Lower lobe of right lung (tissue), 2 donors: Measurements from ENCODE around the gene PSMC5. TPM values are rescaled to one million over a fixed set of nuclear protein-coding genes. Genes with fewer than 3 reads are reported as not detected.
A peak's percentile ranks its signal among the peaks of the same experiment; 100 is the strongest.
"Not testable (repeated sequence)": the region's sequence is repeated elsewhere in the genome, so short reads cannot be mapped to it uniquely, and the experiment has no call there.

Experiments
- ATAC-seq, 2 donors: fragments of 200-7000 bp; cut with Tn5 transposase; one replicate each; pipeline ENCODE4 v1.9.1; 2020 to 2022; ENCODE audit warnings: mild to moderate bottlenecking in 2 of 2, moderate library complexity in 2 of 2
- DNase-seq: peaks from one replicate; pipeline ENCODE4 v3.0.0-alpha.2; 2020
- H3K27ac ChIP-seq: fragments of 200-600 bp; one replicate; pipeline ENCODE4 v1.8.0; 2022
- H3K27me3 ChIP-seq: fragments of 200-600 bp; one replicate; pipeline ENCODE4 v1.8.0; 2022; ENCODE audit warnings: low read depth
- H3K36me3 ChIP-seq: fragments of 200-600 bp; one replicate; pipeline ENCODE4 v1.8.0; 2022; ENCODE audit warnings: mild to moderate bottlenecking
- H3K4me1 ChIP-seq: fragments of 200-600 bp; one replicate; pipeline ENCODE4 v1.8.0; 2022
- H3K4me3 ChIP-seq: fragments of 200-600 bp; one replicate; pipeline ENCODE4 v1.8.0; 2022; ENCODE audit warnings: mild to moderate bottlenecking
- H3K9me3 ChIP-seq: fragments of 200-600 bp; one replicate; pipeline ENCODE4 v1.8.0; 2022
- CTCF ChIP-seq: fragments of 200-600 bp; IDR thresholded peaks from one replicate; pipeline ENCODE4 v1.8.0; 2022; ENCODE audit warnings: antibody characterized with exemption, mild to moderate bottlenecking
- intact Hi-C: fragments of 100-400 bp; cut with DNase I; formaldehyde crosslinking; loops from one replicate; pipeline ENCODE4 v1.11.0; 2022
- total RNA-seq: library from RNA; stranded (reverse); fragmentation: NEBNext Ultra II Directional; extraction: Animal tissue kit (Norgen Biotek cat#: 25700); gene quantifications from one replicate; pipeline ENCODE4 v1.2.1, GENCODE V29; 2021
- donor health status: DM: no; HTN: yes; CAD: no; lungs with severe emphysema.

Gene PSMC5
- total RNA-seq, 1 donor from 2014 or later, result 98.6 TPM

GRCh38 chr17:63841350-63842172 is 14.3 kb downstream of the PSMC5 start:
- DNase-seq (peak; percentile 75), ATAC-seq (peak in 1 of 2 donors; percentile 1)
- Histone ChIP-seq H3K4me3 (peak overlapping the region; percentile 97), H3K36me3 (peaks cover 14% of the 10 kb centered on the region), H3K27me3 (no peaks in the 10 kb centered on the region), H3K4me1 (peaks cover 55% of the 10 kb centered on the region), H3K9me3 (no peaks in the 10 kb centered on the region), H3K27ac (peak overlapping the region; percentile 90)
- intact Hi-C loops, result no loop called here
- no peak for TF ChIP-seq CTCF

GRCh38 chr17:63842173-63842539 is 14.9 kb downstream of the PSMC5 start:
- intact Hi-C loops, result no loop called here
- Histone ChIP-seq H3K4me1 (peaks cover 54% of the 10 kb centered on the region), H3K4me3 (peak overlapping the region; percentile 97), H3K27me3 (no peaks in the 10 kb centered on the region), H3K9me3 (no peaks in the 10 kb centered on the region), H3K36me3 (peaks cover 8% of the 10 kb centered on the region), H3K27ac (peak overlapping the region; percentile 90)
- DNase-seq, result peak; percentile 70
- TF ChIP-seq CTCF, result no peak
- no peak for ATAC-seq

- H3K4me1 ChIP-seq, result peaks cover 48% of the 10 kb centered on the region
- peak; percentile 94 to 96 for ATAC-seq
- intact Hi-C loops, result no loop called here
Measured at GRCh38 chr17:63842540-63843386, 15.5 kb downstream of the PSMC5 start, which contains the start of gene SMARCD2. TSS of gene SMARCD2 (minus strand) at chr17:63842685. CDS start at chr17:63842674, 11 bp downstream.

GRCh38 chr17:63843387-63843888 is 16.2 kb downstream of the PSMC5 start:
- H3K4me3 ChIP-seq, result peak overlapping the region; percentile 97
- H3K27me3 ChIP-seq, H3K9me3 ChIP-seq, intact Hi-C loops, H3K36me3 ChIP-seq: not testable (repeated sequence)
- DNase-seq (peak; percentile 58), ATAC-seq (peak; percentile 7 to 8)
- peak overlapping the region; percentile 90 for H3K27ac ChIP-seq
- peaks cover 42% of the 10 kb centered on the region for H3K4me1 ChIP-seq

More at GRCh38 chr17:63842540-63843386, 15.5 kb downstream of the PSMC5 start, which contains the start of gene SMARCD2:
- no peaks in the 10 kb centered on the region for H3K27me3 ChIP-seq
- H3K36me3 ChIP-seq, result peaks cover 2% of the 10 kb centered on the region
- peak within 1 kb of the TSS; percentile 97 for H3K4me3 ChIP-seq
- TF ChIP-seq CTCF, result no peak
- H3K9me3 ChIP-seq, result no peaks in the 10 kb centered on the region
- peak; percentile 99 for DNase-seq
- peak within 1 kb of the TSS; percentile 90 for H3K27ac ChIP-seq

- ATAC-seq, result no peak
Measured at GRCh38 chr17:63843910-63844677, 16.9 kb downstream of the PSMC5 start.

More at GRCh38 chr17:63843910-63844677, 16.9 kb downstream of the PSMC5 start:
- Histone ChIP-seq H3K4me1 (peaks cover 42% of the 10 kb centered on the region), H3K9me3 (peaks cover 3% of the 10 kb centered on the region), H3K27me3 (no peaks in the 10 kb centered on the region), H3K4me3 (peak overlapping the region; percentile 97), H3K27ac (peak overlapping the region; percentile 90), H3K36me3 (no peaks in the 10 kb centered on the region)
- intact Hi-C loops, result no loop called here
- no peak for DNase-seq
- TF ChIP-seq CTCF, result no peak
